ENCODE data around the gene NSUN6.
"Not testable (repeated sequence)": the region's sequence is repeated elsewhere in the genome, so short reads cannot be mapped to it uniquely, and the experiment has no call there.

- not testable (repeated sequence) for TF ChIP-seq CTCF, POLR2A (IDR thresholded peaks at IDR 0.05)
These were observed 60.2 kb downstream of the NSUN6 start for GRCh38 chr10:18591141-18591540.
